Progenitor cell of endocrine pancreas (in vitro differentiated cells): ENCODE results near the gene MARK4. TPM values are rescaled to one million over a fixed set of nuclear protein-coding genes. Genes with fewer than 3 reads are reported as not detected.

Experiments
- DNase-seq: peaks from one replicate; pipeline ENCODE4 v3.0.0; 2021; ENCODE audit warnings: low spot score; ENCODE audit not compliant: unreplicated experiment
- H3K27ac Mint-ChIP-seq: 2 replicates; pipeline ENCODE4 v1.8.0; 2021; ENCODE audit warnings: mild to moderate bottlenecking, moderate library complexity, mixed read lengths
- H3K27me3 Mint-ChIP-seq: 2 replicates; pipeline ENCODE4 v1.8.0; 2021; ENCODE audit warnings: mixed read lengths
- H3K36me3 Mint-ChIP-seq: 2 replicates; pipeline ENCODE4 v1.8.0; 2022; ENCODE audit warnings: mixed read lengths; ENCODE audit not compliant: insufficient read depth
- H3K4me1 Mint-ChIP-seq: 2 replicates; pipeline ENCODE4 v1.8.0; 2021; ENCODE audit warnings: low read depth, mixed read lengths
- H3K4me3 Mint-ChIP-seq: 2 replicates; pipeline ENCODE4 v1.8.0; 2021; ENCODE audit warnings: low read depth, mild to moderate bottlenecking, moderate library complexity, mixed read lengths
- H3K9me3 Mint-ChIP-seq: 2 replicates; pipeline ENCODE4 v1.8.0; 2021; ENCODE audit warnings: low read depth, mixed read lengths
- total RNA-seq: library from RNA; stranded (reverse); gene quantifications from 2 replicates; pipeline ENCODE4 v1.2.1, GENCODE V29; 2021
- TF ChIP-seq, protein P1 (sequence below): fragments of 200-600 bp; sonication (generic); IDR thresholded peaks from one replicate; pipeline ENCODE4 v1.5.0; 2021; ENCODE audit warnings: antibody characterized with exemption, mild to moderate bottlenecking; ENCODE audit not compliant: unreplicated experiment

Gene MARK4
- total RNA-seq, 1 donor from 2014 or later, result 60.4 TPM

DNA sequence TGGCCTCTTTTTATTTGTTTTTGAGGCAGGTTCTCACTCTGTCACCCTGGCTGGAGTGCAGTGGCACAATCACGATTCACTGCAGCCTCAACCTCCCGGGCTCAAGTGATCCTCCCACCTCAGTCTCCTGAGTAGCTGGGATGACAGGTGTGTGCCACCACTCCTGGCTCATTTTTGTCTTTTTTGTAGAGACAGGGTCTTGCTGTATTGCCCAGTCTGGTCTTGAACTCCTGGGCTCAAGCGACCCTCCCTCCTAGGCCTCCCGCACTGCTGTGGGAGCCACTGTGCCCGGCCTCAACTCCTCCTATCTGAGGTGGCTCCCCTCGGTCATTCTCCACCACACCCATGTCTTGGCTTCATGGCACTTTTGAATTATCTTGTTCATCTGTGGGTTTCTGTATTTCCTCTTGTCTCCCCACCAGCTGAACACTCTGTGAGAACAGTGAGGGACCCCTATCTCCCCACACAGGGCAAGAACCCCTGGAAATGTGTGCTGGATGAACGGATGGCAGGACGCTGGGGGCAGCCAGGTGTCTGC, 63.7 kb downstream of the MARK4 start:
- Mint-ChIP-seq H3K36me3 (no peaks in the 10 kb centered on the region), H3K27ac (no peak overlapping the region), H3K27me3 (peaks cover 41% of the 10 kb centered on the region), H3K9me3 (no peaks in the 10 kb centered on the region), H3K4me3 (no peak overlapping the region), H3K4me1 (no peaks in the 10 kb centered on the region)
- TF ChIP-seq, protein P1, sequence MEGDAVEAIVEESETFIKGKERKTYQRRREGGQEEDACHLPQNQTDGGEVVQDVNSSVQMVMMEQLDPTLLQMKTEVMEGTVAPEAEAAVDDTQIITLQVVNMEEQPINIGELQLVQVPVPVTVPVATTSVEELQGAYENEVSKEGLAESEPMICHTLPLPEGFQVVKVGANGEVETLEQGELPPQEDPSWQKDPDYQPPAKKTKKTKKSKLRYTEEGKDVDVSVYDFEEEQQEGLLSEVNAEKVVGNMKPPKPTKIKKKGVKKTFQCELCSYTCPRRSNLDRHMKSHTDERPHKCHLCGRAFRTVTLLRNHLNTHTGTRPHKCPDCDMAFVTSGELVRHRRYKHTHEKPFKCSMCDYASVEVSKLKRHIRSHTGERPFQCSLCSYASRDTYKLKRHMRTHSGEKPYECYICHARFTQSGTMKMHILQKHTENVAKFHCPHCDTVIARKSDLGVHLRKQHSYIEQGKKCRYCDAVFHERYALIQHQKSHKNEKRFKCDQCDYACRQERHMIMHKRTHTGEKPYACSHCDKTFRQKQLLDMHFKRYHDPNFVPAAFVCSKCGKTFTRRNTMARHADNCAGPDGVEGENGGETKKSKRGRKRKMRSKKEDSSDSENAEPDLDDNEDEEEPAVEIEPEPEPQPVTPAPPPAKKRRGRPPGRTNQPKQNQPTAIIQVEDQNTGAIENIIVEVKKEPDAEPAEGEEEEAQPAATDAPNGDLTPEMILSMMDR, result no peak
- no peak for DNase-seq

DNA sequence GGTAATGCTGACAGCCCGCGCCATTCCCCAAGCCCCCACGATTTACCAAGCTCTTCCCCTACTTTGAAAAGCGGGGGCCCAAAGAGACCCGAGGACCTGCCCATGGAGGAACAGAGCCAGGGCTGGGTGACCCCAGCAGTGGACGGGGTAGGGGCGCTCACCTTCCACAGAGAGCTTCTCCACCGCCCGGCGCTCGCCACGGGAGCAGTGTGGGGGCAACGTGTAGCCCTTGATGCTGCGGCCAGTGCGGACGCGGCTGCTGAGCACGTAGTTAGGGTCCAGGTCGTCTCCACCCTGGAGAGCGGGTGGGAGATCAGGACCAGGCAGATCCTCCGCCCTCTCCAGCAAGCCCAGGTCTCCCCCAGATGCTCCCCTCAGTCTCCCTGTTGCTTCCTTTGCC, 64.2 kb downstream of the MARK4 start:
- DNase-seq, result no peak
- Mint-ChIP-seq H3K36me3 (no peaks in the 10 kb centered on the region), H3K27ac (no peak overlapping the region), H3K27me3 (peaks cover 41% of the 10 kb centered on the region), H3K4me1 (no peaks in the 10 kb centered on the region), H3K4me3 (no peak overlapping the region), H3K9me3 (no peaks in the 10 kb centered on the region)
- TF ChIP-seq, protein P1, result no peak

DNA sequence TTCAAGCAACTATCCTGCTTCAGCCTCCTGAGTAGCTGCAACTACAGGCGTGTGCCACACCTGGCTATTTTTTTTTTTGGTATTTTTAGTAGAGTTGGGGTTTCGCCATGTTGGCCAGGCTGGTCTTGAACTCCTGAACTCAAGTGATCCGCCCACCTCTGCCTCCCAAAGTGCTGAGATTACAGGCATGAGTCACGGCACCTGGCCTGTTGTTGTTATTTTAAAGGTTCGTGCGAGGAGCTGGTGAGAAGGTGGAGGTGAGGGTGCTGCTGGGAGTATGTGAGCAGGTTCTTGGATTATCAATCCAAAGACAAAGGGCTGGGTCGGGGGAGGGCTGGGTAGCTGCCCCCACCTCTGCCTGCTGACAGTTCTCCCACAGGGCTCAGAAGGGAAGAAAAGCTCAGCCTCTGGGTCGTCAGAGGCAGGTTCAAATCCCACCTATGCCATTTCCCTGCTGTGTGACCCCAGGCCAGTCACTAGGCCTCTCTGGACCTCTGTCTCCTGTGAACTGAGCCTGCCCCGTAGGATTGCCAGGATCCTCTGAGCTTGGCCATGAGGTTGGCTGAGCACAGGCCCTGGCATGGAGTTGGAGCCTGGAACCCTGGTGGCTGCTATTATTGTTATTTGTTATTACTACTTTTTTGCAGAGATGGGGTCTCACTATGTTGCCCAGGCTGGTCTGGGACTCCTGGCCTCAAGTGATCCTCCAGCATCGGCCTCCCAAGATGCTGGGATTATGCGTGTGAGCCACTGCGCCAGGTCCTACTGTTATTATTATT, 70.1 kb downstream of the MARK4 start:
- DNase-seq, result no peak
- H3K27me3 Mint-ChIP-seq, result peaks cover 36% of the 10 kb centered on the region
- H3K27ac Mint-ChIP-seq, result no peak overlapping the region
- no peaks in the 10 kb centered on the region for H3K9me3 Mint-ChIP-seq
- TF ChIP-seq, protein P1, result no peak
- no peaks in the 10 kb centered on the region for H3K36me3 Mint-ChIP-seq
- H3K4me3 Mint-ChIP-seq, result no peak overlapping the region
- H3K4me1 Mint-ChIP-seq, result peaks cover 6% of the 10 kb centered on the region

DNA sequence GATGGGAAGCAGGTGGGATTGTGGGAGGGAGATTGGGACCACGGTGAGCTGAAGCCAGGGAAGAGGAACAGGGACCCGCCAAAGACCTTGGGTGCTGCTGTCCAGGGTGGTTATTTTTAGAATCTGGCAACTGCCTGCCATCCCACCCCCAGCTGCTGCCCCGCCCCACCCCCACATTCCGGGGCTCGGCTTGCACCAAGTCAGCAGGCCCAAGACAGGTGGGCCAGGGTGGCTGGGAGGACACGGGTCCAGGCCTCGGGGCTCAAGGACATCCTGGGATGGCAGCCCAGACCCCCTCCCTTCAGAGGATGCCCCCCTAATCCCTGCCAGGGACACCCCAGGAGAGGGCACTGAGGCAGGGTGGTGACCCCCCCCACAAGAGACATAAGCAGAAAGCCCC, 70.8 kb downstream of the MARK4 start:
- H3K27me3 Mint-ChIP-seq, result peaks cover 30% of the 10 kb centered on the region
- no peak for DNase-seq
- H3K4me1 Mint-ChIP-seq, result peaks cover 9% of the 10 kb centered on the region
- H3K9me3 Mint-ChIP-seq, result no peaks in the 10 kb centered on the region
- H3K27ac Mint-ChIP-seq, result no peak overlapping the region
- TF ChIP-seq, protein P1, result no peak
- no peaks in the 10 kb centered on the region for H3K36me3 Mint-ChIP-seq
- no peak overlapping the region for H3K4me3 Mint-ChIP-seq

DNA sequence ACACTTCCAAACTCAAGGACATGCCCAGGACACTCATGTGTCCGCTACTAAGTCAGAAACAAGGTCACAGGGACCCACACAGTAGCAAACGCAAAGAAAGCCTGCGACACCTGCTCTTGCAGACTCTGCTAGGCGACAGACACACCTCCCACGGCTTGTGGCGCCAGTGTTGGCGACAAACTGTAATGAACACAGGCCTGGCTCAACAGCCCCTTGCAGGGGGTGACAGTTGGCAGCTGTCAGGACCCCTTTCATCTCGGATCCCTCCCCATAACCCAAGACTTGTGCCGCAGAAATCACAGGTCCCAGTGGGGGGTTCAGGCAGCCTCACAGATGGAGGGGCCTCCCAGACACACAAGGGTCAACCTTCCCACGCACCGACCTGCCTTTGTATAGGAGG, 71.2 kb downstream of the MARK4 start:
- Mint-ChIP-seq H3K27ac (peak overlapping the region; percentile 71), H3K4me3 (no peak overlapping the region), H3K9me3 (no peaks in the 10 kb centered on the region), H3K27me3 (peaks cover 28% of the 10 kb centered on the region), H3K36me3 (no peaks in the 10 kb centered on the region), H3K4me1 (peaks cover 9% of the 10 kb centered on the region)
- no peak for DNase-seq
- TF ChIP-seq, protein P1, result no peak
